ENCODE data around the gene DSCAM. TPM values are rescaled to one million over a fixed set of nuclear protein-coding genes. Genes with fewer than 3 reads are reported as not detected.

Gene DSCAM
- total RNA-seq, 1 donor from 2014 or later, result 2.7 TPM

- TF ChIP-seq CTCF (IDR thresholded peaks at IDR 0.05; ENCODE audit: unreplicated experiment), result no peak
- Mint-ChIP-seq H3K9me3 (ENCODE audit: low read depth) (peaks cover 3% of the 10 kb centered on the region), H3K27ac (no peak overlapping the region), H3K4me1 (ENCODE audit: low read depth) (peaks cover 9% of the 10 kb centered on the region), H3K36me3 (ENCODE audit: insufficient read depth) (peaks cover 2% of the 10 kb centered on the region), H3K27me3 (no peaks in the 10 kb centered on the region), H3K4me3 (ENCODE audit: low read depth) (no peak overlapping the region)
- no peak for DNase-seq (ENCODE audit: low spot score, unreplicated experiment)
These were observed 509.0 kb downstream of the DSCAM start for GRCh38 chr21:40337981-40338380.

DNA sequence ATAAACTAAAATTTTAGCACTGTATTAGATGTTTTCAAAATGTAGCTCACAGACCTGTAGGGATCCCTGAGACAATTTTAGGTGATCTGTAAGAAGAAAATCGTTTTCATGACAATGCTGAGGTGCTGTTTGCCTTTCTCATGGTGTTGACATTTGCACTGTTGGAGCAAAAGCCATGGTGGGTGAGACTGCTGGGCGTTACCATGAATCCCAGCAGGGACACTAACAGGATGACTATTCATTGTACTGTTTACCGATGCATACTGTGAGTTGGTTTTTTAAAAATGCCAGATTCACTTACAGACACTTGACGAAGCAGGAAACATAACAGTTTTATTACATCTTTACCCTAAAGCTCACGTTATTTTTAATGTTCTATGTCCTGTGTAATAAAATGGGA, 511.3 kb downstream of the DSCAM start:
- no peak for DNase-seq (ENCODE audit: low spot score, unreplicated experiment)
- Mint-ChIP-seq H3K9me3 (ENCODE audit: low read depth) (peaks cover 3% of the 10 kb centered on the region), H3K27ac (no peak overlapping the region), H3K4me3 (ENCODE audit: low read depth) (no peak overlapping the region), H3K27me3 (no peaks in the 10 kb centered on the region), H3K4me1 (ENCODE audit: low read depth) (peaks cover 9% of the 10 kb centered on the region), H3K36me3 (ENCODE audit: insufficient read depth) (peaks cover 2% of the 10 kb centered on the region)
- no peak for TF ChIP-seq CTCF (IDR thresholded peaks at IDR 0.05; ENCODE audit: unreplicated experiment)

DNA sequence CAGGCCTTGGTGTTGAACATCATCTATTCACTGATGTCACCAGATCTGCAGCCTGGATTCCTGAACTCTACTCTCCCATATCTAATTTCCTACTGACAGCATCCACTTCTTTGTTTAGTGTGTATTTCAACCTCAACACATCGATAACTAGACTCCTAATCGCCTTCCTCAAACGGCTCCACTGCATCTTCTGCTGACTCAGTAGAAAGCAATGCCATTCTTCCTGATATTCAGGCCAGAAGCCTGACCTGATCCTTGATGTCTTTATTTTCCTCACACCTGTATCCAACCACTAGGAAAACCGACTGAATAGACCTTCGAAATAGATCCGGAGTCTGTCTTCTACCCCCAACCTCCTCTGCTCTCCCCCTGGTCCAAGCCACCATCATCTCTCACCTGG, 512.8 kb downstream of the DSCAM start:
- Mint-ChIP-seq H3K27ac (no peak overlapping the region), H3K27me3 (no peaks in the 10 kb centered on the region), H3K9me3 (ENCODE audit: low read depth) (peaks cover 3% of the 10 kb centered on the region)

DNA sequence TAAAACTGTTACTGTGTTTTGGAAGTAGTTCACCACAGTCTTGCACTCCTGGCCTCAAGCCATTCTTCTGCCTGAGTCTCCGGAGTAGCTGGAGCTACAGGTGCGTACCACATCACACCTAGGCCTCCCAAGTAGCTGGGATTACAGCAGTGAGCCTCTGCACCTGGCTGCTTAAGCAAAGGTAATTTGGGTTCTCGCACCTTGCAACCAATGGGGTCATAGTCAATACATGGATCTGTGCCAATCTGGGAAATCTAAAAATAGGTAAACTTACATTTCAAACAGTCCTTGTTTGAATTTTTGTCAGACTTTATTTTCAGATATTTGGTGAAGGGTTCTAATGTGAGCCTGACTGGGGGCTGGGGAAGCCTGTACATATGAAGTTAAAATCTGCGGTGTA, 513.2 kb downstream of the DSCAM start:
- Mint-ChIP-seq H3K27ac (no peak overlapping the region), H3K4me3 (ENCODE audit: low read depth) (no peak overlapping the region), H3K27me3 (no peaks in the 10 kb centered on the region), H3K36me3 (ENCODE audit: insufficient read depth) (peaks cover 2% of the 10 kb centered on the region), H3K4me1 (ENCODE audit: low read depth) (peaks cover 3% of the 10 kb centered on the region), H3K9me3 (ENCODE audit: low read depth) (peaks cover 3% of the 10 kb centered on the region)
- TF ChIP-seq CTCF (IDR thresholded peaks at IDR 0.05; ENCODE audit: unreplicated experiment), result no peak
- no peak for DNase-seq (ENCODE audit: low spot score, unreplicated experiment)

More for the DNA sequence above, 512.8 kb downstream of the DSCAM start:
- peaks cover 3% of the 10 kb centered on the region for H3K4me1 Mint-ChIP-seq (ENCODE audit: low read depth)
- no peak for DNase-seq (ENCODE audit: low spot score, unreplicated experiment)
- no peak for TF ChIP-seq CTCF (IDR thresholded peaks at IDR 0.05; ENCODE audit: unreplicated experiment)
- H3K36me3 Mint-ChIP-seq (ENCODE audit: insufficient read depth), result peaks cover 2% of the 10 kb centered on the region
- no peak overlapping the region for H3K4me3 Mint-ChIP-seq (ENCODE audit: low read depth)

GRCh38 chr21:40331804-40332203, 515.2 kb downstream of the DSCAM start:
- Mint-ChIP-seq H3K4me3 (ENCODE audit: low read depth) (no peak overlapping the region), H3K27ac (no peak overlapping the region), H3K27me3 (no peaks in the 10 kb centered on the region), H3K9me3 (ENCODE audit: low read depth) (peaks cover 6% of the 10 kb centered on the region), H3K4me1 (ENCODE audit: low read depth) (peaks cover 3% of the 10 kb centered on the region), H3K36me3 (ENCODE audit: insufficient read depth) (peaks cover 4% of the 10 kb centered on the region)
- DNase-seq (ENCODE audit: low spot score, unreplicated experiment), result no peak
- no peak for TF ChIP-seq CTCF (IDR thresholded peaks at IDR 0.05; ENCODE audit: unreplicated experiment)
